ENCODE measurements around the gene WDR59. TPM values are rescaled to one million over a fixed set of nuclear protein-coding genes. Genes with fewer than 3 reads are reported as not detected.

Gene WDR59
- total RNA-seq, 1 donor from 2014 or later: 16.3 TPM

- no peak overlapping the region for H3K4me3 ChIP-seq (ENCODE audit: low read depth, low read length)
- DNase-seq (ENCODE audit: low read depth): no peak
- no peak for TF ChIP-seq CTCF (conservative IDR thresholded peaks at IDR 0.05; ENCODE audit: low read depth, low read length)
Measured at GRCh38 chr16:74903120-74903519, 81.8 kb downstream of the WDR59 start.

- no peak for DNase-seq (ENCODE audit: low read depth)
- TF ChIP-seq CTCF (conservative IDR thresholded peaks at IDR 0.05; ENCODE audit: low read depth, low read length): no peak
- H3K4me3 ChIP-seq (ENCODE audit: low read depth, low read length): no peak overlapping the region
Measured at GRCh38 chr16:74902161-74902560, 82.8 kb downstream of the WDR59 start.

- DNase-seq (ENCODE audit: low read depth): no peak
- H3K4me3 ChIP-seq (ENCODE audit: low read depth, low read length): no peak overlapping the region
- TF ChIP-seq CTCF (conservative IDR thresholded peaks at IDR 0.05; ENCODE audit: low read depth, low read length): no peak
Measured at GRCh38 chr16:74901606-74902005, 83.3 kb downstream of the WDR59 start.

- no peak for TF ChIP-seq CTCF (conservative IDR thresholded peaks at IDR 0.05; ENCODE audit: low read depth, low read length)
Measured at GRCh38 chr16:74899816-74900215, 85.1 kb downstream of the WDR59 start.

GRCh38 chr16:74898659-74899058, 86.3 kb downstream of the WDR59 start:
- DNase-seq (ENCODE audit: low read depth): no peak
- no peak overlapping the region for H3K4me3 ChIP-seq (ENCODE audit: low read depth, low read length)
- TF ChIP-seq CTCF (conservative IDR thresholded peaks at IDR 0.05; ENCODE audit: low read depth, low read length): no peak

More at GRCh38 chr16:74899816-74900215, 85.1 kb downstream of the WDR59 start:
- no peak overlapping the region for H3K4me3 ChIP-seq (ENCODE audit: low read depth, low read length)
- DNase-seq (ENCODE audit: low read depth): no peak

GRCh38 chr16:74896389-74897370, 88.2 kb downstream of the WDR59 start:
- peak; percentile 32 for DNase-seq (ENCODE audit: low read depth)
- TF ChIP-seq CTCF (conservative IDR thresholded peaks at IDR 0.05; ENCODE audit: low read depth, low read length): no peak

More at GRCh38 chr16:74896389-74897370, 88.2 kb downstream of the WDR59 start:
- no peak overlapping the region for H3K4me3 ChIP-seq (ENCODE audit: low read depth, low read length)
